IMR-90 (cell line): Measurements from ENCODE around the gene SF3B3. TPM values are rescaled to one million over a fixed set of nuclear protein-coding genes. Genes with fewer than 3 reads are reported as not detected.

Source experiments
- ATAC-seq: fragments of 200-7000 bp; cut with Tn5 transposase; 2 replicates; pipeline ENCODE4 v1.9.1; 2020; ENCODE audit warnings: low read depth, mild to moderate bottlenecking, moderate library complexity
- BruUV-seq: library from RNA; stranded (reverse); fragments of 400-500 nt; replicated peaks from 2 replicates; lab custom pipeline; 2021; lab: Mats Ljungman, UMichigan
- CTCF ChIA-PET: fragments of 300-600 bp; formaldehyde crosslinking; extraction: SDS; loops from one replicate; lab custom pipeline; 2021; ENCODE audit warnings: antibody characterized with exemption; lab: Yijun Ruan, JAX
- POLR2A ChIA-PET: fragments of 300-600 bp; sonication (Branson Sonifier 250); formaldehyde crosslinking; loops from one replicate; lab custom pipeline; 2022; ENCODE audit warnings: antibody characterized with exemption; ENCODE audit not compliant: unreplicated experiment; lab: Charles Lee
- DNase-seq: peaks from one replicate; pipeline ENCODE4 v3.0.0; 2013
- H2AFZ ChIP-seq: replicated peaks from 2 replicates; pipeline ENCODE3; 2013; ENCODE audit warnings: low read length, mild to moderate bottlenecking; ENCODE audit not compliant: poor library complexity
- H2AK5ac ChIP-seq: 2 replicates; pipeline ENCODE4 v1.6.1; 2013; ENCODE audit warnings: low read depth, low read length, inconsistent platforms
- H2AK9ac ChIP-seq: replicated peaks from 2 replicates; pipeline ENCODE3; 2013; ENCODE audit warnings: mild to moderate bottlenecking, low read depth, low read length, moderate library complexity; ENCODE audit not compliant: poor library complexity
- H2BK120ac ChIP-seq: 2 replicates; pipeline ENCODE4 v1.6.1; 2013; ENCODE audit warnings: low read depth, low read length, inconsistent platforms
- H2BK15ac ChIP-seq: 3 replicates; pipeline ENCODE4 v1.6.1; 2013; ENCODE audit warnings: low read depth, low read length, inconsistent platforms
- H2BK20ac ChIP-seq: 2 replicates; pipeline ENCODE4 v1.6.1; 2013; ENCODE audit warnings: low read depth, mild to moderate bottlenecking, inconsistent platforms, low read length, moderate library complexity
- H2BK5ac ChIP-seq: 2 replicates; pipeline ENCODE4 v1.6.1; 2013; ENCODE audit warnings: mild to moderate bottlenecking, low read depth, low read length, inconsistent platforms; ENCODE audit not compliant: poor library complexity, severe bottlenecking
- H3K14ac ChIP-seq: replicated peaks from 2 replicates; pipeline ENCODE4 v1.6.1; 2013; ENCODE audit warnings: low read depth, low read length, inconsistent platforms
- H3K18ac ChIP-seq: 2 replicates; pipeline ENCODE4 v1.6.1; 2013; ENCODE audit warnings: low read depth, low read length, control low read depth
- H3K23ac ChIP-seq: 2 replicates; pipeline ENCODE4 v1.6.1; 2013; ENCODE audit warnings: low read depth, low read length, inconsistent platforms
- H3K27ac ChIP-seq: 2 replicates; pipeline ENCODE4 v1.5.1; 2013; ENCODE audit warnings: mild to moderate bottlenecking, control low read depth, low read length; ENCODE audit not compliant: insufficient read depth
- H3K27me3 ChIP-seq: 2 replicates; pipeline ENCODE4 v1.6.1; 2013; ENCODE audit warnings: low read length; ENCODE audit not compliant: control insufficient read depth, insufficient read depth
- H3K36me3 ChIP-seq: 2 replicates; pipeline ENCODE4 v1.6.1; 2013; ENCODE audit warnings: low read length, mixed read lengths; ENCODE audit not compliant: control insufficient read depth, insufficient read depth
- H3K4ac ChIP-seq: 2 replicates; pipeline ENCODE4 v1.6.1; 2013; ENCODE audit warnings: low read depth, low read length, inconsistent platforms
- H3K4me1 ChIP-seq: 2 replicates; pipeline ENCODE4 v1.6.1; 2013; ENCODE audit warnings: low read length, mixed read lengths; ENCODE audit not compliant: control insufficient read depth, insufficient read depth
- H3K4me2 ChIP-seq: 2 replicates; pipeline ENCODE4 v1.6.1; 2013; ENCODE audit warnings: low read depth, mild to moderate bottlenecking, control low read depth, low read length, moderate library complexity
- H3K4me3 ChIP-seq: 2 replicates; pipeline ENCODE4 v1.5.1; 2013; ENCODE audit warnings: low read depth, mild to moderate bottlenecking, control low read depth, low read length, moderate library complexity; ENCODE audit not compliant: insufficient read depth
- H3K56ac ChIP-seq: 2 replicates; pipeline ENCODE4 v1.6.1; 2013; ENCODE audit warnings: low read length, inconsistent platforms; ENCODE audit not compliant: insufficient read depth; ENCODE audit errors: extremely low read depth
- H3K79me1 ChIP-seq, 2 experiments: 2 replicates each; pipeline ENCODE4 v1.6.1; 2013; ENCODE audit warnings: low read length in 2 of 2, inconsistent platforms in 1 of 2, low read depth in 1 of 2
- H3K9ac ChIP-seq: 2 replicates; pipeline ENCODE4 v1.6.1; 2013; ENCODE audit warnings: low read depth, low read length, control low read depth
- H3K9me1 ChIP-seq: 2 replicates; pipeline ENCODE4 v1.6.1; 2013; ENCODE audit warnings: low read length, inconsistent platforms; ENCODE audit not compliant: insufficient read depth
- H3K9me3 ChIP-seq: 2 replicates; pipeline ENCODE4 v1.6.1; 2013; ENCODE audit warnings: low read length; ENCODE audit not compliant: control insufficient read depth, insufficient read depth
- H4K20me1 ChIP-seq: 2 replicates; pipeline ENCODE4 v1.6.1; 2013; ENCODE audit warnings: low read length, inconsistent platforms; ENCODE audit not compliant: insufficient read depth
- H4K5ac ChIP-seq: 2 replicates; pipeline ENCODE4 v1.6.1; 2013; ENCODE audit warnings: mild to moderate bottlenecking, low read depth, low read length, control low read depth
- H4K8ac ChIP-seq, 2 experiments: 2 replicates each; pipeline ENCODE4 v1.6.1; 2013; ENCODE audit warnings: low read depth in 2 of 2, low read length in 2 of 2, control low read depth in 1 of 2, inconsistent platforms in 1 of 2
- H4K91ac ChIP-seq: 2 replicates; pipeline ENCODE4 v1.6.1; 2013; ENCODE audit warnings: low read depth, low read length, inconsistent platforms; ENCODE audit not compliant: insufficient read depth
- BHLHE40 ChIP-seq: fragments of 150-350 bp; IDR thresholded peaks from 2 replicates; pipeline ENCODE4 v1.6.1; 2016; ENCODE audit warnings: mild to moderate bottlenecking, low read depth, low read length
- CEBPB ChIP-seq: IDR thresholded peaks from 2 replicates; pipeline ENCODE4 v1.6.1; 2012; ENCODE audit warnings: low read depth, low read length, improper control_type of control experiment
- CHD1 ChIP-seq: IDR thresholded peaks from 2 replicates; pipeline ENCODE4 v1.6.1; 2012; ENCODE audit warnings: low read depth, low read length, improper control_type of control experiment
- CTCF ChIP-seq: conservative IDR thresholded peaks from 2 replicates; pipeline ENCODE4 v1.5.1; 2012; ENCODE audit warnings: mild to moderate bottlenecking, low read depth, low read length, improper control_type of control experiment
- FOS ChIP-seq: fragments of 150-350 bp; IDR thresholded peaks from 2 replicates; pipeline ENCODE4 v1.6.1; 2016; ENCODE audit warnings: low read depth, low read length
- MAFK ChIP-seq: IDR thresholded peaks from 2 replicates; pipeline ENCODE4 v1.6.1; 2012; ENCODE audit warnings: low read depth, low read length, improper control_type of control experiment
- MAZ ChIP-seq: IDR thresholded peaks from 2 replicates; pipeline ENCODE4 v1.6.1; 2012; ENCODE audit warnings: low read depth, mild to moderate bottlenecking, low read length, improper control_type of control experiment, moderate library complexity, borderline replicate concordance
- MXI1 ChIP-seq: IDR thresholded peaks from 2 replicates; pipeline ENCODE4 v1.6.1; 2012; ENCODE audit warnings: low read depth, mild to moderate bottlenecking, low read length, moderate library complexity, borderline replicate concordance
- NFE2L2 ChIP-seq: fragments of 150-350 bp; IDR thresholded peaks from 2 replicates; pipeline ENCODE4 v1.6.1; 2016; ENCODE audit warnings: low read depth, mild to moderate bottlenecking, low read length
- POLR2A ChIP-seq: IDR thresholded peaks from 2 replicates; pipeline ENCODE4 v1.6.1; 2012; ENCODE audit warnings: mild to moderate bottlenecking, low read depth, low read length
- RAD21 ChIP-seq: IDR thresholded peaks from 2 replicates; pipeline ENCODE4 v1.6.1; 2012; ENCODE audit warnings: low read length, improper control_type of control experiment
- RCOR1 ChIP-seq: IDR thresholded peaks from 2 replicates; pipeline ENCODE4 v1.6.1; 2012; ENCODE audit warnings: mild to moderate bottlenecking, low read length, improper control_type of control experiment; ENCODE audit not compliant: insufficient replicate concordance
- RFX5 ChIP-seq: IDR thresholded peaks from 2 replicates; pipeline ENCODE4 v1.8.0; 2012; ENCODE audit warnings: low read depth, mild to moderate bottlenecking, low read length, moderate library complexity
- SMC3 ChIP-seq: fragments of 150-350 bp; IDR thresholded peaks from 2 replicates; pipeline ENCODE4 v1.6.1; 2016; ENCODE audit warnings: low read depth, mild to moderate bottlenecking, antibody characterized with exemption, low read length, moderate library complexity
- WGBS, 2 experiments: methylation state at CpG; one replicate each; pipeline versions ENCODE4 v1.1.5 to v1.1.7; 2013; ENCODE audit warnings: missing lambda C conversion rate in 2 of 2; ENCODE audit not compliant: insufficient read length in 1 of 2; ENCODE audit errors: extremely low coverage in 2 of 2; 5-methylcytosine and 5-hydroxymethylcytosine counted together
- dilution Hi-C: fragments of 300-500 bp; cut with HindIII; formaldehyde crosslinking; loops from one replicate; pipeline ENCODE4 v1.14.3; 2018; ENCODE audit warnings: low sequenced_read_pairs; ENCODE audit not compliant: unreplicated experiment
- in situ Hi-C: fragments of 300-500 bp; cut with MboI; formaldehyde crosslinking; loops from 3 replicates; pipeline ENCODE4 v1.14.3; 2019; ENCODE audit warnings: low sequenced_read_pairs, inconsistent platforms, mixed read lengths
- intact Hi-C: fragments of 100-400 bp; cut with micrococcal nuclease; formaldehyde crosslinking; loops from 2 replicates; pipeline ENCODE4 v1.10.0; 2022
- polyA plus RNA-seq, 3 experiments: library from polyadenylated mRNA; depleted of rRNA; stranded (reverse); fragments of >200 nt; gene quantifications; 2 replicates each; pipeline ENCODE4 v1.2.3, GENCODE V29; 2012; ENCODE audit warnings: low replicate concordance in 1 of 3
- total RNA-seq: library from RNA; depleted of rRNA; stranded (reverse); fragments of >200 nt; gene quantifications from 2 replicates; pipeline ENCODE4 v1.2.3, GENCODE V29; 2012
- TF ChIP-seq, protein P1 (sequence below): fragments of 150-350 bp; IDR thresholded peaks from 2 replicates; pipeline ENCODE4 v1.6.1; 2016; ENCODE audit warnings: low read depth, mild to moderate bottlenecking, low read length, moderate library complexity, borderline replicate concordance
- TF ChIP-seq, protein P2 (sequence below): fragments of 150-350 bp; IDR thresholded peaks from 2 replicates; pipeline ENCODE4 v1.6.1; 2017; ENCODE audit warnings: mild to moderate bottlenecking, antibody characterized with exemption, low read length, low read depth

SF3B3 gene
- total and polyA plus RNA-seq, 2 of the 4 experiments (the other 2 are of a cell fraction), result 97.9 to 134 TPM

GRCh38 chr16:70588565-70588964, 64.9 kb downstream of the SF3B3 start:
- no peak overlapping the region for H3K9ac ChIP-seq

More at GRCh38 chr16:70588565-70588964, 64.9 kb downstream of the SF3B3 start:
- H3K4me1 ChIP-seq, result peaks cover 8% of the 10 kb centered on the region
- H3K36me3 ChIP-seq, result no peaks in the 10 kb centered on the region
- intact Hi-C loops, result no loop called here
- no peak overlapping the region for H2BK5ac ChIP-seq
- H3K9me1 ChIP-seq, result no peaks in the 10 kb centered on the region; the same call in 1 of the 2 replicates
- ChIA-PET CTCF (no interaction called here), POLR2A (no interaction called here)
- peak overlapping the region; percentile 48 for H3K4me2 ChIP-seq
- H2BK20ac ChIP-seq, result no peak overlapping the region
- H4K91ac ChIP-seq, result no peak overlapping the region
- no peak overlapping the region for H2AFZ ChIP-seq
- peak; percentile 52 for TF ChIP-seq BHLHE40
- no peak for TF ChIP-seq SMC3
- TF ChIP-seq MAZ, result no peak
- TF ChIP-seq, protein P1, sequence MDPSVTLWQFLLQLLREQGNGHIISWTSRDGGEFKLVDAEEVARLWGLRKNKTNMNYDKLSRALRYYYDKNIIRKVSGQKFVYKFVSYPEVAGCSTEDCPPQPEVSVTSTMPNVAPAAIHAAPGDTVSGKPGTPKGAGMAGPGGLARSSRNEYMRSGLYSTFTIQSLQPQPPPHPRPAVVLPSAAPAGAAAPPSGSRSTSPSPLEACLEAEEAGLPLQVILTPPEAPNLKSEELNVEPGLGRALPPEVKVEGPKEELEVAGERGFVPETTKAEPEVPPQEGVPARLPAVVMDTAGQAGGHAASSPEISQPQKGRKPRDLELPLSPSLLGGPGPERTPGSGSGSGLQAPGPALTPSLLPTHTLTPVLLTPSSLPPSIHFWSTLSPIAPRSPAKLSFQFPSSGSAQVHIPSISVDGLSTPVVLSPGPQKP, result no peak
- TF ChIP-seq CHD1, result no peak
- no peak for TF ChIP-seq NFE2L2
- 0 out of 2 replicates have a peak, but pooled peaks have one; percentile 1 for TF ChIP-seq RAD21
- no peak for TF ChIP-seq MAFK
- no peak for TF ChIP-seq MXI1
- TF ChIP-seq RFX5, result no peak
- TF ChIP-seq CTCF, result no peak
- TF ChIP-seq, protein P2, sequence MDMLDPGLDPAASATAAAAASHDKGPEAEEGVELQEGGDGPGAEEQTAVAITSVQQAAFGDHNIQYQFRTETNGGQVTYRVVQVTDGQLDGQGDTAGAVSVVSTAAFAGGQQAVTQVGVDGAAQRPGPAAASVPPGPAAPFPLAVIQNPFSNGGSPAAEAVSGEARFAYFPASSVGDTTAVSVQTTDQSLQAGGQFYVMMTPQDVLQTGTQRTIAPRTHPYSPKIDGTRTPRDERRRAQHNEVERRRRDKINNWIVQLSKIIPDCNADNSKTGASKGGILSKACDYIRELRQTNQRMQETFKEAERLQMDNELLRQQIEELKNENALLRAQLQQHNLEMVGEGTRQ, result no peak
- no peak for TF ChIP-seq CEBPB
- 0 out of 2 replicates have a peak, but pooled peaks have one; percentile 17 for TF ChIP-seq FOS
- no peak for TF ChIP-seq POLR2A
- TF ChIP-seq RCOR1, result no peak
- no peak overlapping the region for H2BK120ac ChIP-seq
- H2BK15ac ChIP-seq, result no peak overlapping the region
- H3K27ac ChIP-seq, result no peak overlapping the region
- H4K8ac ChIP-seq, result no peak overlapping the region; a peak in 1 of 4 replicates
- in situ Hi-C loops, result no loop called here
- H3K79me1 ChIP-seq, result no peaks in the 10 kb centered on the region
- H2AK9ac ChIP-seq, result no peak overlapping the region
- H3K18ac ChIP-seq, result no peak overlapping the region
- no peaks in the 10 kb centered on the region for H3K27me3 ChIP-seq
- H3K56ac ChIP-seq, result no peak overlapping the region
- no peaks in the 10 kb centered on the region for H4K20me1 ChIP-seq
- DNase-seq, result peak; percentile 76
- no peak overlapping the region for H3K4me3 ChIP-seq
- BruUV-seq, result no TSS peak
- H4K5ac ChIP-seq, result no peak overlapping the region
- no peak overlapping the region for H3K4ac ChIP-seq
- H2AK5ac ChIP-seq, result no peak overlapping the region
- dilution Hi-C loops, result no loop called here
- no CpG with 5 or more reads among the region's 4 CpGs for WGBS, 2 experiments
- no peaks in the 10 kb centered on the region for H3K9me3 ChIP-seq
- no peak overlapping the region for H3K14ac ChIP-seq
- H3K23ac ChIP-seq, result no peak overlapping the region
- ATAC-seq, result peak; percentile 27; the same call in 1 of the 2 replicates
